ENCODE results near the gene LIN37. TPM values are rescaled to one million over a fixed set of nuclear protein-coding genes. Genes with fewer than 3 reads are reported as not detected.
A peak's percentile ranks its signal among the peaks of the same experiment; 100 is the strongest.

Gene LIN37
- total and polyA plus RNA-seq, 2 of the 13 experiments (the other 11 are each of a cell fraction or from before 2014, with no cell fraction given) = 6.3 to 8.7 TPM

DNA sequence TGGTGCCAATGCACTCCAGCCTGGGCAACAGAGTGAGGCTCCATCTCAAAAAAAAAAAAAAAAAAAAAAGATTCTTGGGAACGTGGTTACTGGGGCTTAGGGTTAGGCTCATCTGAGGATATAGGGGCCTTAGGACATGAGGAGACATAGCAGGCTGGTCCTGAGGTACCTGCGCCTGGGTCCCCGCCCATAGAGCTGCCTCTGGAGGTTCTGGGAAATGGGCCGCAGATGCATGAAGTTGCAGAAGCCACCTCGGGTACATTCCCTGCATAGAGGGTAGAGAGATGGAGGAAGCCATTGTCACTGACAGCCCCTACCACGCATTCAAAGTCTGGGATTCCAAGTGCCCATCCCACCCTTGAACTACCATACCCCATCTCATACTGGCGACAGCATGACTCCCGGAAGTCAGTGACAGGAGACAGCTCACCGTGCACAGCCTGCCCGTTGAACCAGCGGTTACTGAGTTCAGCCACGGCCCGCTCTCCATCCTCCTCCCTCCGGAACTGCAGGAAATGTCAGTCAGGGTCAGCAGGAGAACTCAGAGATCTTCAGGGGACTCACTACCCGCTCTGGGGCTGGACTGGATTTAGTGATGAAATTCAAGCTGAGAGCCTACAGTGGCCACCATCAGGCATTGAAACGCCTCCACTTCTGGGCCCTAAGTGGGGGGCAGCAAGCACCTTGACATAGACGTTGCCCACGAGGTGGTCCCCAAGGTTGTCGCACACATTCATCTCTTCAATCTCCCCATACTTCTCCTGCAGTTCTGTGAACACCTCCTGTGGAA is 4.5 kb upstream of the LIN37 start (continued):
- TF ChIP-seq LBX2 (CRISPR knock-in tag; IDR thresholded peaks at IDR 0.05; ENCODE audit: borderline replicate concordance) (no peak), EHMT2 (IDR thresholded peaks at IDR 0.05; ENCODE audit: borderline replicate concordance, low read depth, low read length) (no peak), ZNF75D (CRISPR knock-in tag; IDR thresholded peaks at IDR 0.05; ENCODE audit: borderline replicate concordance) (no peak), ZNF563 (CRISPR knock-in tag; IDR thresholded peaks at IDR 0.05) (no peak)

GRCh38 chr19:35744430-35745327 is 3.7 kb upstream of the LIN37 start:
- ChIA-PET CTCF (ENCODE audit: low intra/inter-chr PET ratio, low total read pairs) (no interaction called here), POLR2A (interaction anchor here (0.7 to 1.9 kb wide), 11 partner anchors 13 to 234 kb away, joined by 3 to 11 read pairs (median 4); partner anchors contain the start of genes COX6B1, HSPB6 and PROSER3)
- Histone ChIP-seq H3K36me3 (replicated peaks in 1 of 2; ENCODE audit: control insufficient read depth in 1 of 2, insufficient read depth in 2 of 2, low read length in 2 of 2) (no peaks in the 10 kb centered on the region), H3K9me3 (ENCODE audit: low read length) (no peaks in the 10 kb centered on the region), H2AFZ (ENCODE audit: low read length) (no peak overlapping the region), H3K27ac (ENCODE audit: extremely low read length, insufficient read depth, low read length) (peak overlapping the region; percentile 94), H3K27me3 (ENCODE audit: control insufficient read depth in 1 of 2, insufficient read depth in 2 of 2, low read length in 2 of 2) (no peaks in the 10 kb centered on the region; a peak in 1 of 5 replicates), H3K4me2 (ENCODE audit: low read depth, low read length) (peak overlapping the region; percentile 94), H3K79me2 (ENCODE audit: insufficient read depth, low read length) (peaks cover 17% of the 10 kb centered on the region), H3K4me3 (replicated peaks in 1 of 3; ENCODE audit: insufficient read depth in 1 of 3, low read depth in 2 of 3, low read length in 3 of 3) (peak overlapping the region; percentile 82 to 96 (median 88)), H4K20me1 (ENCODE audit: insufficient read depth, low read length) (no peaks in the 10 kb centered on the region), H3K9ac (ENCODE audit: insufficient read depth, low read depth, low read length) (peak overlapping the region; percentile 84), H3K4me1 (ENCODE audit: insufficient read depth, low read length) (peaks cover 50% of the 10 kb centered on the region)
- intact Hi-C loops (cut with micrococcal nuclease; ENCODE audit: unreplicated experiment) = loop anchor here (1.0 to 10.0 kb wide), 2 partner anchors 50 to 187 kb away; no protein-coding TSS in a partner anchor
- ATAC-seq (peak; percentile 44), DNase-seq (ENCODE audit: low spot score) (peak; percentile 94), FAIRE-seq (peak; percentile 44)
- BruUV-seq (replicated peaks) = TSS peak; percentile 81
- WGBS (ENCODE audit: low lambda C conversion rate) = 9% methylated on average over 39 of the region's 41 CpGs
- in situ Hi-C loops (cut with HindIII; ENCODE audit: extremely low pct_ligation_motif_present, low pct_unique_long_range_greater_than_20kb) = no loop called here
- TF ChIP-seq SOX6 (IDR thresholded peaks at IDR 0.05) (no peak), SOX6 (CRISPR knock-in tag; IDR thresholded peaks at IDR 0.05) (peak; percentile 43), ZNF317 (CRISPR knock-in tag; IDR thresholded peaks at IDR 0.05) (0 out of 2 replicates have a peak, but pooled peaks have one; percentile 42), HNRNPLL (IDR thresholded peaks at IDR 0.05; ENCODE audit: low read depth, low read length, poor library complexity, severe bottlenecking) (peak; percentile 53), FOXO4 (CRISPR knock-in tag; conservative IDR thresholded peaks at IDR 0.05) (no peak), SOX13 (IDR thresholded peaks at IDR 0.05) (no peak), SOX13 (CRISPR knock-in tag; conservative IDR thresholded peaks at IDR 0.05 in 1 of 2, IDR thresholded peaks at IDR 0.05 in 1 of 2) (no peak), MEIS1 (CRISPR knock-in tag; IDR thresholded peaks at IDR 0.05; ENCODE audit: borderline replicate concordance) (no peak), NFYC (CRISPR knock-in tag; IDR thresholded peaks at IDR 0.05) (peak; percentile 63), SIN3A (IDR thresholded peaks at IDR 0.05; ENCODE audit: borderline replicate concordance, low read depth, low read length) (peak; percentile 72; the same call in 1 of the 2 replicates), ZFY (CRISPR knock-in tag; IDR thresholded peaks at IDR 0.05) (peak; percentile 1; the same call in 1 of the 2 replicates)
- TF ChIP-seq, protein P1, sequence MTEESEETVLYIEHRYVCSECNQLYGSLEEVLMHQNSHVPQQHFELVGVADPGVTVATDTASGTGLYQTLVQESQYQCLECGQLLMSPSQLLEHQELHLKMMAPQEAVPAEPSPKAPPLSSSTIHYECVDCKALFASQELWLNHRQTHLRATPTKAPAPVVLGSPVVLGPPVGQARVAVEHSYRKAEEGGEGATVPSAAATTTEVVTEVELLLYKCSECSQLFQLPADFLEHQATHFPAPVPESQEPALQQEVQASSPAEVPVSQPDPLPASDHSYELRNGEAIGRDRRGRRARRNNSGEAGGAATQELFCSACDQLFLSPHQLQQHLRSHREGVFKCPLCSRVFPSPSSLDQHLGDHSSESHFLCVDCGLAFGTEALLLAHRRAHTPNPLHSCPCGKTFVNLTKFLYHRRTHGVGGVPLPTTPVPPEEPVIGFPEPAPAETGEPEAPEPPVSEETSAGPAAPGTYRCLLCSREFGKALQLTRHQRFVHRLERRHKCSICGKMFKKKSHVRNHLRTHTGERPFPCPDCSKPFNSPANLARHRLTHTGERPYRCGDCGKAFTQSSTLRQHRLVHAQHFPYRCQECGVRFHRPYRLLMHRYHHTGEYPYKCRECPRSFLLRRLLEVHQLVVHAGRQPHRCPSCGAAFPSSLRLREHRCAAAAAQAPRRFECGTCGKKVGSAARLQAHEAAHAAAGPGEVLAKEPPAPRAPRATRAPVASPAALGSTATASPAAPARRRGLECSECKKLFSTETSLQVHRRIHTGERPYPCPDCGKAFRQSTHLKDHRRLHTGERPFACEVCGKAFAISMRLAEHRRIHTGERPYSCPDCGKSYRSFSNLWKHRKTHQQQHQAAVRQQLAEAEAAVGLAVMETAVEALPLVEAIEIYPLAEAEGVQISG (CRISPR knock-in tag; IDR thresholded peaks at IDR 0.05) = peak; percentile 64
